GM18861 (cell line): ENCODE results near the gene UBE2L5.
"Not testable (repeated sequence)": the region's sequence is repeated elsewhere in the genome, so short reads cannot be mapped to it uniquely, and the experiment has no call there.

Experiments used
- ATAC-seq: cut with Tn5 transposase; IDR thresholded peaks from one replicate; pipeline ENCODE4 v1.9.1; 2021; ENCODE audit not compliant: unreplicated experiment

The UBE2L5 gene

DNA sequence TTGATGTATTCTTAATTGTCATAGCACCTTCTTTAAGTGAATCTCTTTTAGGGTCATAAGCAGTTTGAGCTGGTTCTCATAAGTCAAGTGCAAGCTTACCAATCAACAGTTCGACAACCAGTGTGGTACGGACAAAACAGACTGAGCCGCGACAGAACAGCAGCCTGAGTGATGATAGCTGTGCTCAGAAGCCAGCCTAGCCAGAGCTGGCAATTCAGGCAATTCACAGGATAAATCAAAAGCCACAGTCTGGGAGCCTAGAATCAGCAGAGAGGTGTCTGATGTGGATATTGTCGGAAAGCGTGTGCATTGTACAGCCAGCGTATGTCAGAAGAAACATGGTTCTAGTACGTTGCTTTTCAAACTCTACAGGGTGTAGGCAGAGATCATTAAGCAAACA lies 14.9 kb downstream of the UBE2L5 start:
- no peak for ATAC-seq

DNA sequence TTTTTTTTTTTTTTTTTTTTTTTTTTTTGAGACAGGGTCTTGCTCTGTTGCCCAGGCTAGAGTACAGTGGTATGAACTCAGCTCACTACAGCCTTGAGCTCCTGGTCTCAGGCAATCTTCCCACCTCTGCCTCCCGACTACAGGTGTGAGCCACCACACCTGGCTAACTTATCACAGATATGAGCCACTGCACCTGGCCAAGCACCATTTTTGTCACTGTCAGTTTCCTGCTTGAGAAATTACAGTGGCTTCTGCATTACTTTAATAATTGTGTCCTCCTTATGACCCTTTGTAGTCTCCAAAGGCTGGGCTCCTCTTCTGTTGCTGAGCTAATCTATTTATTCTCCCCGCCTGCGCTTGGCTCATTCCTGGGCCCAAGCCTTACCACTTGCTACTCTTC lies 16.0 kb downstream of the UBE2L5 start:
- ATAC-seq, result no peak

GRCh38 chr13:30440910-30441703 lies 18.8 kb downstream of the UBE2L5 start:
- peak; percentile 34 for ATAC-seq

- peak; percentile 28 for ATAC-seq
Measured at GRCh38 chr13:30442926-30443325, 20.6 kb downstream of the UBE2L5 start.

DNA sequence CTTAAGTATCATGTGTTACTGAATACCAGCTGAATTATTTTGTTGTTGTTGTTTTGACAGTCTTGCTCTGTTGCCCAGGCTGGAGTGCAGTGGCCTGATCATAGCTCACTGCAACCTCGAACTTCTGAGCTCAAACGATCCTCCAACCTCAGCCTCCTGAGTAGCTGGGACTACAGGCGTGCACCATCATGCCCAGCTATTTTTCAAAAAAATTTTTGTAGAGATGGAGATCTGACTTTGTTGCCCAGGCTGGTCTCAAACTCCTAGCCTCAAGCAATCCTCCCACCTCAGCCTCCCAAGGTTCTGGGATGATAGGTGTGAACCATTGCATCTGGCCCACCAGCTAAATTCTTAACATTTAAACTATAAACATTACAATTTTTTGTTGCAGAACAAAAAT lies 21.2 kb downstream of the UBE2L5 start:
- ATAC-seq, result peak; percentile 1

GRCh38 chr13:30443957-30444404 lies 21.7 kb downstream of the UBE2L5 start:
- peak; percentile 37 for ATAC-seq

DNA sequence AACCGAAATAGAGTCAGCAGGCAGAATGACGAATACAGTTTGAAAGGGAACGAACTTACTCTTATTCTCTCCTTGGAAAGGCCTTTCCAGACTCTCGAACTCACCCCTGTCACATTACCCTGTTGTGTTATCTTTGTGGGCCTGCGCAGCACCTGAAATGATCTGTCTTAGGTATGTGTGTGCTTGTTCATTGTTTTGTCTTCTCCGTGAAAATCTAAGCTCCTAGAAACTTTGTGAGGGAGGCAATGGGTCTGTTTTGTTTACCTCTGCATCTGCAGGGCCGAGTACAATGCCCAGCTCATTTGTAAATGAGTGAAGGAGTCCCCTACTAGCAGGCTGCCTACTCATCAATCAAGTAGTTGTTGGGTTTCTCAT lies 23.8 kb downstream of the UBE2L5 start:
- no peak for ATAC-seq

GRCh38 chr13:30448441-30448840 lies 26.1 kb downstream of the UBE2L5 start:
- ATAC-seq, result no peak

DNA sequence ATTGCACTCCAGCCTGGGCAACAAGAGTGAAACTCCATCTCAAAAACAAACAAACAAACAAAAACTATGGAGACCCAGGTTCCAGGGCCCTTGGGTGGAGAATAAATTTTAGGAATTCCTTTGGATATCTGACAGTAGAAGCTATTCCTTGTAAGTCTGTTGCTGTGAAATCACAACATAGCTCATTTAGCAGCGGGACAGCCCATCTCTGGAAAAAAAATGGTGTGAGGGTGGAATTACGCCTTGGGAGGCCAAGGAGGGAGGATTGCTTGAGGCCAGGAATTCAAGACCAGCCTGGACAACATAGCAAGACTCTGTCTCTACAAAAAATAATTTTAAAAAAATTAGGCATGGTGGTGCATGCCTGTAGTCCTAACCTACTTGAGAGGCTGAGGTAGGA lies 27.8 kb downstream of the UBE2L5 start:
- no peak for ATAC-seq

GRCh38 chr13:30451476-30451875 lies 29.2 kb downstream of the UBE2L5 start:
- not testable (repeated sequence) for ATAC-seq

GRCh38 chr13:30453727-30454126 lies 31.4 kb downstream of the UBE2L5 start:
- ATAC-seq, result no peak

GRCh38 chr13:30454991-30455390 lies 32.7 kb downstream of the UBE2L5 start:
- ATAC-seq, result no peak

- no peak for ATAC-seq
Measured at GRCh38 chr13:30456290-30456689, 34.0 kb downstream of the UBE2L5 start.

DNA sequence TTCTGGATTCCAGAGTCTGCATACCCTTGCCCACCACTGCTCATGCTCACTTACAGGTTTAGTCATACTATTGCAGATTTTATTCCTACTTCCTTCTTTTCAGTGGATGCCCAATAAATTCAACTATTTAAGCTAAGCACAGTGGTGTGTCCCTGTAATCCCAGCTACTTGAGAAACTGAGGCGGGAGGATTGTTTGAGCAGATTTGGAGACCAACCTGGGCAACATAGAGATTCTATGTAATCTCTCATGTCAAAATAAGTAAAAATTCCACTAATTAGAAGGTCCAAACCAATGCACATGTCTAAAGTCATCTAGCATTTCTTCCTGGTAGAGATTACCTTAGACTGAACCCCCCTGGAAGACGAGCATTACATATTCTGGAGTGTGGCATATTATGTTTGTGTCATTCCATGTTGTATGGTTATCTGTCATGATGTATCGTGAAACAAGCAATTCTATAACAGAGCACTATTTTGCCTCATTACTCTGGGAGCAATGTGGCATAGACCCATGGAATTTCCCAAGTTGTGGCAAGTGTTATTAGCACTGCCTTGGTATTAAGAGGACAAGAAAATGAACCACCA lies 35.1 kb downstream of the UBE2L5 start:
- ATAC-seq, result no peak

- peak; percentile 24 for ATAC-seq
Measured at GRCh38 chr13:30461279-30462066, 39.2 kb downstream of the UBE2L5 start.

GRCh38 chr13:30463787-30464495 lies 41.6 kb downstream of the UBE2L5 start:
- peak; percentile 29 for ATAC-seq

GRCh38 chr13:30464496-30465342 lies 42.4 kb downstream of the UBE2L5 start:
- ATAC-seq, result peak; percentile 17

- ATAC-seq, result no peak
Measured at GRCh38 chr13:30465343-30465592, 43.0 kb downstream of the UBE2L5 start.

DNA sequence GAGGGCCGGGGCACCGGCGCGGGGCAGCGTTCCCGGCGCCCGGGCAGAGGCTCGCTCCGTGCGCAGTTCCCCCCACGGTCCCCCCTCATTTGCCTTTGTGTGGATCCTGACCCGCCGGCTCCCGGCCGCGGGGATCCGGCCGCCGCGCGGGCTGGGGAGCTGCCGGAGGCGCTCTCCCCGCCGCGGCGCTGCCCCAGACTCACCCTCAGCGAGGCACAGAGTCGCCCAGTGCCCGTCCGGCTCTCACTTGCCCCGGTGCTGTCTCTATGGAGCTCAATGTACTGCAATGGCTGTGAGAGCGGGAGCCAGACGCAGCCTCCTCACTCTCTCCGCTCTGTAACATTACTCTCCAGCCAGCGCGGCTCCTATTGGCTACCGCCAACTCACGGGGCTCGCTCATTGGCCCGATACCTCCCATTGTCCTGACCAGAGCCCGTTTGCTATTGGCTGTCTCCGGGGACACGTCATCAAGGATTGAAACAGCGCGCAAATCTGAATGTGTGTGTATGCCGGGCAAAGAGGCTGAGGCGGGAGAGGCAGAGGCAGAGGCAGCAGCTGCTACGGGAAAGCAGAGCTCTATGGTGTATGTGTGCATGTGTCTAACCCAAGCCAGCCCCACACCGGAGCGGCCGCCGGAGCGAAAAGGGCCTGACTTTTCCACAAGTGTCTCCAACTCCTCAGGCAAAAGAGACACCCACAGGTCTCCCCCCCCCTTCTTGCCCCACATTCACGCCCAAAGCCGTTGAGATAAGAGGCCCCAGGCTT lies 43.5 kb downstream of the UBE2L5 start, which contains the start of gene HMGB1:
TSS of gene HMGB1 (minus strand) at position 344 of the 765 bp plus-strand sequence. CDS start 2,256 bp downstream, outside the sequence.
- ATAC-seq, result peak; percentile 77

- no peak for ATAC-seq
Measured at GRCh38 chr13:30466358-30466714, 44.0 kb downstream of the UBE2L5 start.
